HG02798 (cell line): ENCODE measurements around the gene SYPL1.

Source experiments
- ATAC-seq: cut with Tn5 transposase; IDR thresholded peaks from one replicate; pipeline ENCODE4 v1.9.1; 2021; ENCODE audit warnings: mild to moderate bottlenecking; ENCODE audit not compliant: unreplicated experiment, poor library complexity

The SYPL1 gene

DNA sequence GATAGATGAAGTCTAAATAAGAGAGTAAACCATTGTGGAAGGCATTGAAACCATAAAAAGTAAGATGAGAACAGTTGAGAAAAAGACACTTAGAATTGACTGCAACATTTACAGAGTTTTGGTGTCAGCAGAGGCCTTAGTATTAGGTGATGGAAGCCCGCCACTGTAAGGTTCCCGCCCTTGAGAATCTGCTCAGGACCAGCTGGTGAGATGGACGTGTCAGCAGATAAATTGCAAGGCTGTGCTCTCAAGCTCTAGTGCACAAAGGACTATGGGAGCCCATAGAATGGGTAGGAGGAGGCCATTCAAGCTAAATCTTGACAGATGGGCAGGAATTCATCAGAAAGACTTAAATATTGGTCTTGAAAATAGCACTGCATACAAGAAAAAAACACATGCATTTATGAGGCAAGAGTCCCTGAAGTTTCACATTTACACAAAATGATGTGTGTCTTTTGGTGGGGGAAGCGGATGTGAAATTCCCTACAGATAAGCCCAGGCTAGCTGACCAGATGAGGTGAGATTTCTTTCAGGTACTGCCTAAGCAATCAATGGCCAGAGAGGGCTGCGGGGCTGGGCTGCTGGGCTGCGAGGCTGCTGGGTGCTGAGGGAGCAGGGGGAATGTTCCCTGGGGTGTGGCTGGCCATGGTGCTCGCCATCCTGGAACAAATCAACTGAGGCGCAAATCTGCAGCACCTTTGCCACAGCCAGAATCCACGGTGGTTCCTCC, 42.5 kb downstream of the SYPL1 start:
- no peak for ATAC-seq

DNA sequence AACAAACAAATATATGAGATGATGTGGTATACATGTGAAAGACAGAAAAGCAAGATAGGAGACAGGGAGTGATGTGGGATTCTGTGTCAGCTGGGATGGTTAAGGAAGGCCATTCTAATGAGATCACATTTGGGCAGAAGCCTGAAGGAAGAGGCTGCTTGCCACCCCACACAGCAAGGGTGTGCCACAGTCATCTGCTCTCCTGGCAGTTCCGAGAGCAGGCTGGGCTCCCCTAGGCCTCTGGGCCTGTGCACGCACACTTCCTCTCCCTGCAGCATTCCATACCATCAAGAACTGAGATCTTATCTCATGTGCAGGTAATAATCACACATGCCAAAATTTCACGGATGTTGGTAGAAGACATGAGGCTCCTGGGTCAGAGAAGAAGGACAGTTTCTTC, 43.1 kb downstream of the SYPL1 start:
- no peak for ATAC-seq

GRCh38 chr7:106068538-106068961, 43.6 kb downstream of the SYPL1 start:
- ATAC-seq, result no peak

GRCh38 chr7:106067678-106068077, 44.4 kb downstream of the SYPL1 start:
- no peak for ATAC-seq

- no peak for ATAC-seq
Measured at GRCh38 chr7:106065575-106066500, 46.3 kb downstream of the SYPL1 start.

GRCh38 chr7:106064771-106065574, 47.1 kb downstream of the SYPL1 start:
- ATAC-seq, result no peak

DNA sequence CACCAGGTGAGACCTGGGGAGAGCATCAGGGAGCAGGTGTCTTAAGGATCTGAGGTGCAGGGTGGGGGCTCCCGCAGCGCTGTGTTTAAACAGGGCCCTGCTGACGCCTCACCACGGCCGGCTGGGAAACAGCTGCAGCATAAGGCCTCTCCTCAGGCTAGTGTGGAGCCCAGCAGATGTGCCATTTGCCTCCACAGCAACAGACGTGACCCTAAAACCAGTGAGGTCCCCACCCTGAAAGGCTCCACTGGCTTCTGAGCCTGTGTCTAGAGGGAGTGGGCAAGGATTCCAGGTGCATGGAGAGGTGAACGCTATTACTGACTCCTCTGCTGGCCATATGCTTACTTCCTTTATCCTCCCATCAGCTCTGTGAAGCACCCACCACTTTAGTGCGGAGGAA, 47.8 kb downstream of the SYPL1 start:
- no peak for ATAC-seq

- ATAC-seq, result no peak
Measured at GRCh38 chr7:106063692-106064091, 48.4 kb downstream of the SYPL1 start.

- ATAC-seq, result no peak
Measured at GRCh38 chr7:106063024-106063423, 49.1 kb downstream of the SYPL1 start.

GRCh38 chr7:106062521-106062931, 49.6 kb downstream of the SYPL1 start:
- no peak for ATAC-seq

GRCh38 chr7:106062006-106062405, 50.1 kb downstream of the SYPL1 start:
- no peak for ATAC-seq

- peak; percentile 40 for ATAC-seq
Measured at GRCh38 chr7:106061301-106061979, 50.7 kb downstream of the SYPL1 start.

DNA sequence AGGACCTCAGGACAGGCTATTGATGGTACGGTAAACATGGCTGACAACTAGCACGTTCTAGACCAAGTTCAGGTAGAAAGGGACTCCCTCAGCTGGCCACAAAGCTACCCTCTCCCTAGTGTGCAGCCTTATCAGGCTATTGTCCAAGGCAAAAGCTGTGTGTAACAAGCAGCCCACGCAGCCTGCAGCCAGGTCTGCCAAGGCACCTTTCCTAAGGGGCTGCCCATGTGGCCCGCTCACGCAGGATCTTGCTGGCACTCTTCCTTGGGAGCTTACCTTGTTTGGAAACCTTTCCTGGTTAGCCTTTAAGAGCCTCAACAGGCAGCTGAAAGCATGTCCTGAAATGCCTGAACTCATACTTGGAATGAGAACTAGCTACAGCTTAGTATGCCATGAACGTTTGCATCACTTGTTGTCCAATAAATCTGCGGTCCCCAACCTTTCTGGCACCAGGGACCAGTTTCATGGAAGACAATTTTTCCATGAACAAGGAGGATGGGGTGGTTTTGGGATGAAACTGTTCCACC, 51.7 kb downstream of the SYPL1 start:
- no peak for ATAC-seq

GRCh38 chr7:106059556-106059955, 52.6 kb downstream of the SYPL1 start:
- no peak for ATAC-seq

- ATAC-seq, result no peak
Measured at GRCh38 chr7:106058928-106059324, 53.2 kb downstream of the SYPL1 start.

DNA sequence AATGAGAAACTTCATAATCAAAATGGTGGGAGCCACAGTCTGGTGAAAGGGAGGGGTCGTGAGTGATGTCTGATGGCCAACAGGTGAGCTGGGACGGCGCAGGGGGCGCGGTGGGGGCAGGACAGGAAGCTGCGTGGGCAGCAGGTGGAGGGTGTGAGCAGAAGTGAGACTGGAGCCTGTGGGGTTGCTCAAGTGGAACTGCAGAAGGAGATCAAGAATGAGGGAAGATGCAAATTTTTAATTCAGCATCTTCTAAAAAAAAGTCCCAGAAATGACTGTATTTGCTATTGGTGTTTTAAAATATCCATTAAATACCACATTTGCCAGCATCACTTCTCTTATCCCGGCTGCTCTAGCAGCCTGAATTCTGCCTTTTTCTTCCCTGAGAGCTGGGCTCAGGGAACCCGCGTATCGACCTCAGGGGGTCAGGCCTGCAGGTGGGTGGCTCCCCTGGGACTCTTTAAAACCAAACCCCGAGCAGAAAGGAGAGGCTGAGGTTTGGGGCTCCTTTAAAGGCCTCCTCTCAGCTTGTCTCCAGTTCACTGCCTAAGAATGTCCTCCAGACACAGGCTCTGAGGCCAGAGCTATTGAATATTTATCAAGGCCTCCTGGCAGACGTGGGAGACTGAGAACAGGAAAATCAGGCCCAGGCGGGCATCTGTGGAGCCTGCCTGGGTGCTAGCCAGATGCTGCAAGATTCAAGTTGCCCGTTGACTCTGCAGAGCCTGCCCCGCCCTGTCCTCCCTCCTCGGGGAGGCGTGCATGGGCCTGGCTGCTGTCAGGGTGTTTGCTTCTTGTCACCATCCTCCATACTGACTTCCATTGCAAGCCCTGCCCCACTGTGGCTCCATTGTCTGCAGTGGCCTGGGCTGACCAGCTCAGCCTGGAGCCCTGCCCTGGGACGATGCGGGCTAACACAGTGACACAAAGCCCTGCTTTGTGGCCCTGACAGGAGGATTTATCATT, 53.9 kb downstream of the SYPL1 start:
- ATAC-seq, result peak; percentile 59

DNA sequence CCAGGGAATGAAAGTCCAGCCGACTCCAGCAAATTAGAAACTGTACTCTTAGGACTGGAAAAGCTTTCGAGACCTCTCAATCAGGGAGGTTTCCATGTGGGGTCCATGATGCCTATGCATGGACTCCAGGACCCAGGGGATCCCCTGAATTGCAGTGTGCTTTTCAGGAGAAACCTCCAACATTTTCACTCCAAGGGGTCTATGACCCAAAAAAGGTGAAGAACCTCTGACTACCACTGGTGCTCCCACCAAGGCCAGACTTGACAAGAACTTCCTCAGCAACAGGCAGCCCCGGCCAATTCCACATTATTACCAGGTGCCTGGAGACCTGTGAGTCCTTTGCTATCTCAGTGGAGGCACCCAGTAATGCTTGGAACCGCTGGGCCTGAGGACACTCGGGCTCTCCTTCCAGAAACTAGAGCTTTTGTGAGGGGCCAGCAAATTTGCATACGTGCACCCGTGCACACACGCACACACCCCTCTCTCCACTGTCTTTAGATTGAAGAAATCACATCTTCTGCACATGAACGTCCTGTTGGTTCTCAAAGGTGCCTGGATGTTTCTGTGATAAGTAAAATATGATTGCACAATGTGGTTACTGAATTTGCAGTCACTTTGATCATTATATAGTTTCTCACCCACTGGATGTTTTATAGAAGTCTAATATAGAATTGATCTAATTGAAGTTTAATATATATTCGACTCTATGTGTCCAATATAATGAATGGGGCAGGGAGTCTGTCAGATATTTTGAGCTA, 54.7 kb downstream of the SYPL1 start:
- ATAC-seq, result no peak
